Measurements from ENCODE around the gene CCND1.
A peak's percentile ranks its signal among the peaks of the same experiment; 100 is the strongest.
"Not testable (repeated sequence)": the region's sequence is repeated elsewhere in the genome, so short reads cannot be mapped to it uniquely, and the experiment has no call there.

Gene CCND1

DNA sequence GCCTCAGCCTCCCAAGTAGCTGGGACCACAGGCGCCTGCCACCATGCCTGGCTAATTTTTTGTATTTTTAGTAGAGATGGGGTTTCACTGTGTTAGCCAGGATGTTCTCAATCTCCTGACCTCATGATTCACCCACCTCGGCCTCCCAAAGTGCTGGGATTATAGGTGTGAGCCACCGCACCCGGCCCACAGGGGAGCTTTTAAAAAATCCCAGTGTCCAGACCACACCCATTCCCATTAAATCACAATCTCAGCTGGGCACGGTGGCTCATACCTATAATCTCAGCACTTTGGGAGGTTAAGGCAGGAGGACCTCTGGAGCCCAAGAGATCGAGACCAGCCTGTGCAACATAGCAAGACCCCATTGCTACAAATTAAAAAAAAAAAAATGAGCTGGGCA, 55.0 kb downstream of the CCND1 start:
- DNase-seq = not testable (repeated sequence)

DNA sequence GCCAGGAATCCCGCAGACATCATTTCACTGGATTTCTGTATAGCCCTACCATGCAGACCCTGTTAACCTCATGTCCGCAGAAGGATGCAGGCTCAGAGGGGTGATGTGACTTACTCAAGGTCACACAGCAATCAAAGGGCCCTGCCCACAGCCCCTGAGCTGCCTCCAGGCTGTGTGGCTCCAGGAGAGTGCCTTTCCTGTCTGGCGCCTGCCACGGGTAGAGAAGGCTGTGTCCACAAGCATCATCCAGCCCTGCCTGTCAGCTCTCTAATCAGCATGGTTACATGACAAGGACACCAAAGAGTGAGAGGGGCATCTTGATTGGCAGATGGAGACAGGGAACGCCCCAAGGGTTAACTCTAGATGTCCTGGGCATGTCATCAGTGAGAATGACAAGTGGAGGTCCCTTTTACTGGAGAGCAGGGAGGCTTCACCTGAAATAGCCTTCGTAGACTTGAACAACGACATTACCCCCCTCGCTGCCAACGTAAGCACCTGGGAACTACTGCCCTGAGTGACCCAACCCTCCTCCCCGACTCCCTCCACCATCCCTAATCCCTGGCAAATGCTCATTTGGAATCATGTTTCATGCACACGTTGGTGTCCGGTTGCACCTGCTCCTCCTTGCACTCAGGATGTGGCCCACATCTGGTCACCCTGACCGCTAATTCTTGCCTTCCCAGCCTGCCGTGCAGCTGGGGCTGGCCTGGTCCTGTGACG, 56.0 kb downstream of the CCND1 start:
- peak; percentile 37 for DNase-seq

DNA sequence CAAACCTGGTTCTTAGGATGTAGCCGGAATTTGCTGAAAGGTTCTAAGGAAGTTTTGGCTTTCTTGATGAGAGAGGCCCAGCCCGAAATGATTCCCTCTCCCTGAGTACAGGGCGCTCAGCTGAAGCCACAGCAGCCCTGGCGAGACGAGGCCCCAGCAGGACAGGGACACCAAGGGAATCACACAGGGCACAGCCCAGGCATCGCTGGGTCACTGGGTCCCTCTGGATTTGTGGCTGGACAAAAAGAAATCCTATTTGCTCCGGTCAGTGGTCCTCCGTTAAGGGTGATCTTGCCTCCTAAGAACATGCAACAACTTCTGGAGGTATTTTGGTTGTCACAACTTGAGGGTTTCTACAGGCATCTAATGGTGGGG, 56.5 kb downstream of the CCND1 start:
- DNase-seq = no peak

DNA sequence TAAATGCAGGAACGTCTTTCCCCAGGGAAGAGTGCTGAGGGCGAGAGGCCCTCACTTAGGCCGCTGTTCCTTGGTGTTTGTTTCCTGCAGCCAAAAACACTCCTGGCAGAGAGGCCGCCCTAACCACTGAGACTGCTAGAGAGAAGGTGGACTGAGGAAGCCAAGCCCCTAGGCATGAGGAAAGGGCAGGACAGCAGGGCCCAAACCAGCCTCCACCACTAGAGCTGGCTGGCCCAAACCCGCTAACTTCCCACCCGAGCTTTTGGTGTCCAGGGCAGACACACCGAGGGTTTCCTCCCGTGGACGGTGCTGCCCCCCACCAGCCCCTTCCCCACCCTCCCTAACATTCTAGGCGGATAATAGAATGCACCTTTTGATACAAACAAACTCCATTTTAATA, 56.9 kb downstream of the CCND1 start:
- no peak for DNase-seq

DNA sequence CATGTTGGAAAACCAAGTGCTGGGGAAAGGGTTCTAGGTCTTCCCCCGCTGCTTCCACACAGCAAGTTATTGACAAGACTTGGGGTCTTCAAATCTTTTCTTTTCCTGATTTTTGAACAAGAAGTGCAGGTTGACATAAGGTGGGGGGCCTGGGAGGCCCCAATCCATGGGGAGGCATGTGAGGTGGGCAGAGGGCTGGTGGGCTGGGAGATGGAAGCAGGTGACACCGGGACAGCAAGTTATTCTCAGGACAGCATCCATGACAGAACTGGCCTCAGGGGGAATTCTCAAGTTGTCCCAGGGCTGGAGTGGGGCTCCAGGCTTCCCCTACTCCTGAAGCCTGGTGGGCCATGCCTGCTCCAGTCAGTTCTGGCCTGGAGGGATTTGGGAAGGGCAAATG, 57.4 kb downstream of the CCND1 start:
- DNase-seq = no peak

DNA sequence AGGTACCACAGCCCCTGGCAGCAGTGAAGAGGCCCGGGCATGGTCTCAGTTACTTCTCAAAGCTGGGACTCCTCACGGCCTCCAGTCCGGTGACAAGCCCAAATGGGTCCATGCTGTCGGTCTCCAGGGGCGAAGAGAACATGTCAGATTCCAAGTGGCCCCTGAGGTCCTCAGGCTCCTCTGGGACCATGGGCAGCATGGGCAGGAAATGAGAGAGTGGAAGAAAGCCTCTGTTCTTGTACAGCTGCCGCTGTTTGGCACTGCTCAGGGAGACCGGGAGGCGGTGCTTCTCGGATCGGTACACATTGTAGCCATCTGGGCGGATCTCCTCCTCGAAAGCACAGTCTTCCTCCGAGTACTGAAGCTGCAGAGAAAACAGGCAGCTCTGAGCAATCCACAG, 58.3 kb downstream of the CCND1 start:
- DNase-seq = no peak

DNA sequence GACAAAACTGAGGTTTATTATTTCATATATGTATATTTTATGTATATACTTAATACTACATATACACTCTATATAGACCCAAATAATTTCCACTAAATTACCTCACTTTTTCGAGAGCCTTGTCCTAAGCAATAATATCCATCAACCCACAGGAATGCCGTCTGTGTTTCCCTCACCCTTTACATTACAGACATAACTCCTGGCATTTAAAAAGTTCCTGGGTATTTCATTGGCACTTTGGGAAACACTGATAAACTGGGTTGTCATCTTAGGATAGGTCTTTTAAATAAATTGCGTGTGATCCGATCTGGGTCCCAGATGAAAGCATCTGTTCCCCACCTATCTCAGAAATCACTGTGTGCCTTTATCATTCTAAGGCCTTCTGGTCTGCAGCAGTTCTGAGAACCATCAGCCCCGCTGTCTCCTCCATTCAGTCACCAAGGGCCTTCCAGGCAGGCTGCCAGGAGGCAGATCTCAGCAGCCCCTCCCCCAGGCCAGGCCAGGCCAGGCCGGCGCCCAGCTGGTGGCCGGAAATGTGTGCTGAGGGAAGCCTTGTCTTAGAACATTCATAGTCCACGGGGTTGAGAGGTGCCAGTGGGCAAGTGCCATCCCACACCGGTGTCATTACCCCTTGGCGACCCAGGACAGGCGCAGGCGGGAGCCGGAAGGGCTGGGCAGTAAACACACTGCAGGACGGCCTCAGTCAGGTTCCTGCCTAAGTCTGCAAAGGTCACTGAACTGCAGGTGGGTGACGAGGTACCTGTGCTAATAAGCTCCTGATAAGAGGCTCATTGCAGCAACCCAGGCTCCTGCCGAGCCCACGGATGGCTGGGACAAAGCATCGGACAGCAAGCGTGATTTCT, 59.6 kb downstream of the CCND1 start:
- peak; percentile 84 for DNase-seq

DNA sequence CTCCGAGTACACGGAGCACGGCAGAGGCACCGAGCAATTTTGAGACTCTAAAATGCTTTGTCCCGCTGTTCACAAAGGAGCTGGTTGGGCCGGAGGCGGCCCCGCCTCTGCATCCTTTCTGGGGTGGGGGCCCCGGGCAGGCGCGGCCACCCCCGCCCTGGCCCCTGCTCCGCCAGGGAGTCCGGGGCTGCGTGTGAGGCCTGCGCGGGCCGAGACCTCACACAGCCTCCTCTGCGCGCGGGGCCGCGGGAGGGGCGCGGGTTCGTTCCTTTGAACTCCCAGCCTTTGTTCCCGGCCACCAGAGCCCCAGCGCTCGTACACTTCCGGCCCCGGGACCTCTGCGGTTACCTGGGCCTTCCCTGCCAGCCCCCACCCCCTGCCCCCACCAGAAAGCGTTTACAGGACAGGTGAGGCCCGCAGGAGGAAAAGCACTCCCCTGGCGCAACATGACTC, 61.3 kb downstream of the CCND1 start:
- peak; percentile 17 for DNase-seq

DNA sequence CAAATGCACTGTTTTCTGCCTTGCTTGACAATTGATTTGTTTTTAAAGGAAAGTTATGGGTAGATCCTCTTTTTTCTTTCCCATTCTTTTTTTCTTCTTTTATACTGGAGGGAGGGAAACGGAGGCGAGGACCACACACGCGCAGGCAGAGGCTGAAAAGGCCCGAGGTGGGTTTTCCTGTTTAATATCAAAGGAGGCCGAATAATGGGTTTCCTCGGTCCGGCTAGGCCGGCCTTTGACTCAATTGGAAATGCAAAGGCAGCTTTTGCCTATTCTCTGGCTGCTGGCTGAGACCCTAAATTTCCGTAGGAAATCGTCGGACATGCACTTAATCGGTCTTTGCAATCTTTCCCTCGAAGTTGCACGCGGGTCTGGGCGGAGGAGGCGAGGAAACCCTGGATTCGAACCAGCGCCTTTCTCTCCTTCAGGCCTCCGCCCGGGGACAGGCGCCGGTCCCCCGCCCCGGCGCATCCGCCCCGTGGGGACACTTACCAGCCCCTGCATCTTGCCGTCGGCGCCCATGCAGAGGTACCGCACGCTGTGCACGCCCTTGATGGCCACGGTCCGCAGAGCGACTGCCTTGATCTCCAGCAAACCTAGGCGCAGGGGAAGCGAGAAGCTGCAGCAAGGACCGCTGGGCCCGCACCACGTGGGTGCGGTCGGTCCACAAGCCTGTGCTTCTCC, 62.0 kb downstream of the CCND1 start:
- DNase-seq = no peak

DNA sequence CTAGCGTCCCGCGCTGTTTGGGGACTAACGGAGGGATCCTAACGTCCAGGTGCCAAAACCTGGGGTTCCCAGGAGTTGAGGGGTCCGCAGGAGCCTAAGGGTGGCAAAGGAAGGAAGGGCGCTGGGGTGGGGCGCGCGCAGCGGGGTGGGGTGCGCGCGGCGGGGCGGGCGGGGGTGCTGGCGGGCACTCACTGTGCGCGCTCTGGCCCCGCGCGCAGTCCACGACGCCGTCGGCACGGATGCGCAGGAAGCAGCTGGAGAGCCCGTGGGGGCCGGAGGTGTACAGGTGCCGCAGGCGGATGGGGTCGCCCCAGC, 62.5 kb downstream of the CCND1 start:
- no peak for DNase-seq

Measured in NCI-H146 (cell line).